Sciatic nerve (tissue), 2 donors: Measurements from ENCODE around the gene LRRC8E. TPM values are rescaled to one million over a fixed set of nuclear protein-coding genes. Genes with fewer than 3 reads are reported as not detected.

ENCODE experiments used
- ATAC-seq: fragments of 200-7000 bp; cut with Tn5 transposase; one replicate; pipeline ENCODE4 v1.9.1; 2020; ENCODE audit warnings: mild to moderate bottlenecking, moderate library complexity
- DNase-seq: peaks from one replicate; pipeline ENCODE4 v3.0.0-alpha.2; 2020; ENCODE audit warnings: low spot score
- intact Hi-C: fragments of 100-400 bp; cut with DNase I; formaldehyde crosslinking; loops from one replicate; pipeline ENCODE4 v1.14.2; 2022
- total RNA-seq: library from RNA; stranded (reverse); fragmentation: NEBNext Ultra II Directional; extraction: Animal tissue kit (Norgen Biotek cat#: 25700); gene quantifications from one replicate; pipeline ENCODE4 v1.2.1, GENCODE V29; 2021
- donor health status: DM: no; HTN: no; CAD: no.
- donor health status: DM: no; HTN: no; CAD: no.

Gene LRRC8E
- total RNA-seq = 0.09 TPM

DNA sequence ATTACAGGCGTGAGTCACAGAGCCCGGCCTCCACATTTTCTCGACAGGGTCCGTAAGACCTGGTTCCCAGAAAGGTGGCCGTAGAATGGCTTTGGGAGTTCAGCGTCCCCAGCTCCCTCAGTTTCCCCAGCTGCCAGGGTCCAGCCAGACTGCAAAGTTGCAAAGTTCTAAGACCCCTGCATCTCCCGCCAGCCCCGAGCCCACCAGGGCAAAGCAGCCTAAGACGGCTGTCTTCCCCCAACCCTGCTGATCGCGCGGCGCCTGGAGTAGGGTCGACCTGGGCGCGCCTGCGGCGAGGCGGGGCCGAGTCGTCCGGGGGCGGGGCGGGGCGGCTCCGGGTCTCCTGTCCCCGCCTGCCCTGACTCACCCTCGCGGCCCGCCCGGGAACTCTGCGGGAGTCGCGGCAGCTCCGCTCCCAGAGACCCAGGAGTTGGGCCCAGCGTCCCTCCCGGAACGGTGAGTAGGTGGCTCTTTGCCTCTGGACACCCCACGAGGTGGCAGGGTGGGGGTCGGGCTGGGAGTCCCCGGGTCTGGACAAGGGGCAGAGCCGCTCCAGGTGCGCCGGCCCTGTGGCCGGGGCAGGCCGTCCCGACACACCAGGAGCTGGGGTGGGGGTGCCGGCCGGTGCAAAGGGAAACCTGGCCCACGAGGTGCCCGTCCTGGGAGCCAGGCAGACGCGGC is at the start of gene LRRC8E:
Gene LRRC8E (plus strand): TSS at position 366 of the 681 bp plus-strand sequence. CDS start 7,094 bp downstream, outside the sequence.
- DNase-seq = no peak
- ATAC-seq = peak; percentile 57
- intact Hi-C loops = no loop called here

DNA sequence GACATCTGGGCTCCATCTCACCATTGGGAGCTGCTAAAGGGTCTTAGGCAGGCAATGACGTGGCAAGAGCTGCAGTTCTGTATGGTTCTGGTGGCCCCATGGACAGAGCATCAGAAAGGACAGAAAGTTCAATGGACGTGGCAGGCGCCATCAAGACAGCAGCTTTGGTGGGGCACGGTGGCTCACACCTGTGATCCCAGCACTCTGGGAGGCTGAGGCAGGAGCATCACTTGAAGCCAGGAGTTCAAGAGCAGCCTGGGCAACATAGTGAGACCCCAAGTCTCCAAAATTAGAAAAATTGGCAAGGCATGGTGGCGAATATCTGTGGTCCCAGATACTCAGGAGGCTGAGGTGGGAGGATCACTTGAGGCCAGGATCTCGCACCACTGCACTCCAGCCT is 48.8 kb upstream of the LRRC8E start:
- intact Hi-C loops = no loop called here
- ATAC-seq (no peak), DNase-seq (no peak)

DNA sequence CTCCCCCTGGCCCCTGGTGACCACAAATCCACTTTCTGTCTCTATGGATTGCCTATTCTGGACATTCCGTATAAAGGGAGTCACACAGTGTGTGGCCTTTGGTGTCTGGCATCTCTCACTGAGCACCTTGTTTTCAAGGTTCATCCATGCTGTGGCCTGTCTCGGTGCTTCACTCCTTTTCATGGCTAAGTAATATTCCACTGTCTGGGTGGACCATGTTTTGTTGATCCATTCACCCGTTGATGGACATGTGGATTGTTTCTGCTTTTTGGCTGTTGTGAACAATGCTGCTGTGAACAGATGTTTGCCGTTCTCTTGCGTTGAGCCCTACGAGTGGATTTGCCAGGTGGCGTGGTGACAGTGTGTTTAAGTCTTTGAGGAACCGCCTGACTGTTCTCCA is 47.7 kb upstream of the LRRC8E start:
- no peak for DNase-seq
- ATAC-seq = no peak
- intact Hi-C loops = no loop called here

DNA sequence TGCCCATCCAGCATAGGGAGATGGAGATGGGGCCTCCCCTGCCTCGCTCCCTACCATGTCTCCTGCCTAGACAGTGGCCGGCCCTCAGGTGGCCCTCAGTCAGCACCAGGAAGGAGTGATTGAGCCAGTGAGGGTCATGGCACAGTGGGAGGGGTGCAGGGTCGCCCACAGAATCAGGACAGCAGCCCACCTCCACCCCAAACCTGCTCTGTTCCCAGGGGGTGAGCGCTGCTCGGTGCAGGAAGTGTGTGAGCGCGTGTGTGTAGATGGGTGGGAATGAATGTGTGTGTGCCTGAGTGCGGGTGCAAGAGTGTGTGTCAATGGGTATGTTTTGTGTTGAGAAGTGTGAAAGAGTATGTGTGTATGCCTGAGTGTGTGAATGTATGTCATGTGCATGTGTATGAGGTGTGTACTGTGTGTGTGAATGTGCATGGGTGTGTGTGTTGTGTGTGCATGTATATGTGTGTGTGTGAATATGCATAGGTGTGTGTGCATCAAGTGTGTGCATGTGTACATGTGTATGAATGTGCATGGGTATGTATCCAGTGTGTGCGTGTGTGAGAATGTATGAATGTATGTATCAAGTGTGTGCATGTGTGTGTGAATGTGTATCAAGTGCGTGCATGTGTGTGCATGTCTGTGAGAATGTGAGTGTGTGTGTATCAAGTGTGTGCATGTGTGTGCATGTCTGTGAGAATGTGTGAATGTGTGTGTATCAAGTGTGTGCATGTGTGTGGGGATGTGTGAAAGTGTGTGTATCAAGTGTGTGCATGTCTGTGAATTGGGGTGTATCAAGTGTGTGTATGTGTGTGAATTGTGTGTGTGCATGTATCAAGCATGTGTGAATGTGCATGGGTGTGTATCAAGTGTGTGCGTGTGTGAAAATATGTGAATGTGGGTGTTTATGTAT is 46.3 kb upstream of the LRRC8E start:
- no peak for DNase-seq
- intact Hi-C loops = no loop called here
- no peak for ATAC-seq

DNA sequence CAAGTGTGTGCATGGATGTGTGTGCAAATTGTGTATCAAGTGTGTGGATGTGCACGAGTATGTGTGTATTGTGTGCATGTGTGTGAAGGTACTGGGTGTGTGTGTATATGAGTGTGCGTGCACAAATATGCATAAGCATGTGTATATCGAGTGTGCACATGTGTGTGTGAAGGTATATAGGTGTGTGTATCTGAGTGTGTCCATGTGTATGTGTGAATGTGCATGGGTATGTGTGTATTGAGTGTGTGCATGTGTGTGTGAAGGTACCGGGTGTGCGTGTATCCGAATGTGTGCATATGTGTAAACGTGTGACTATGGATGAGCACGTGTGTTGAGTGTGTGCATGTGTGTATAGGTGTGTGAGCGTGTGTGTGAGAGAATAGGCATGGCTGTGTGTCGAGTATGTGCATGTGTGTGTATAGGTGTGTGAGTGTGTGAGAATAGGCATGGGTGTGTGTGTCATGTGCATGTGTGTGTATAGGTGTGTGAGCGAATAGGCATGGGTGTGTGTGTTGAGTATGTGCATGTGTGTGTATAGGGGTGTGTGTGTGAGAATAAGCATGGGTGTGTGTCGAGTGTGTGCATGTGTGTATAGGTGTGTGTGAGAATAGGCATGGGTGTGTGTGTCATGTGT is 45.5 kb upstream of the LRRC8E start:
- intact Hi-C loops = no loop called here

DNA sequence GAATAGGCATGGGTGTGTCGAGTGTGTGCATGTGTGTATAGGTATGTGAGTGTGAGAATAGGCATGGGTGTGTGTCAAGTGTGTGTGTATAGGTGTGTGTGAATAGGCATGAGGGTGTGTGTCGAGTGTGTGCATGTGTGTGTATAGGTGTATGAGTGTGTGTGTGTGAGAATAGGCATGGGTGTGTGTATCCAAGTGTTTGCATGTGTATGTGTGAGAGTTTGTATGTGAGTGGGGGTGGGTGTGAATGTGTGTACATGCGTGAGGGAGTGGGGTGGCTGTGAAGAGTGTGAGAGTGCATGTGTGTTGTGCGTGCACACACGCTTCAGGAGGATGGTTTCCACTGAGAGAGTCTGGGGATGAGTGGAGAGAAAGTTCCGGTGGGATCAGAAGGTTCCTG is 44.8 kb upstream of the LRRC8E start:
- DNase-seq (no peak), ATAC-seq (no peak)
- intact Hi-C loops = no loop called here

More for the DNA sequence above, 45.5 kb upstream of the LRRC8E start:
- no peak for DNase-seq
- ATAC-seq = no peak

DNA sequence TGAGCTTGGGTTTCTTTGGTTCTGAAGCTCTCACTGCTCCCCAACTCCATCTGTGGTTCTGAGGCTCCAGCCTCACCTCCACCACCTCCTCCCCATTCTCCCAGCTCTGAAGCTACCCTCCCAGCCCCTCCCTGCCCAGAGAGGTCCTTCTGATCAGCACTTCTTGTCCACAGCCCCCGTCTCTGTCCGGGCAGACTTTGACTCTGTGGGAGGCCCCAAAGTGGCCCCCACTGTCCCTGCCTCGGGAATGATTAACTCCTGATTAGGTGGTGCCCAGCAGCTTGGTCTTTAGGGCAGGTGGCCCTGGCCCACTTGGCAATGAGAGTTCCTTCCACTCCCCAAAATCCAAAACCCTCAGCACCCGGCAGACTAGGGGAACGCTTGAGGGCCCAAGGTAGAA is 43.9 kb upstream of the LRRC8E start:
- intact Hi-C loops = no loop called here
- ATAC-seq = no peak
- no peak for DNase-seq

DNA sequence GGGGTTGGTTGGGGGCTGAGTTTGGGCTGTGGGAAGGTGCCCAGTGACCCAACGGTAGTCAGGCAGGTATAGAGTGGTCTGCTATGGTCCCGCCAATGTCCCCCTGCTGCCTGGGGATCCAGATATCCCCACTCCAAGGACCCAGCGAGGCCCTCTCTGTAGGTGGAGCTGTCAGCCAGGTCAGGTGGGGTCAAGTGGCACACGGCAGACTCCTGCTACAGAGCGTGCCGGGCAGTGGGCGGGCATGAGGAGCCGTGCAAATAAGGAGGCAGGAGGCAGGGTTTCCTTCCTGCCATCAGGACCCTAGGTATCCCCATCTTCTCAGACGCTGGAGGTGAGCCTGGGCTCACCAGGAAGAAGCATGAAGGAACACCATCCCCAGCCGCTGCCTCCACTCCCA is 43.4 kb upstream of the LRRC8E start:
- intact Hi-C loops = no loop called here
- DNase-seq = no peak

DNA sequence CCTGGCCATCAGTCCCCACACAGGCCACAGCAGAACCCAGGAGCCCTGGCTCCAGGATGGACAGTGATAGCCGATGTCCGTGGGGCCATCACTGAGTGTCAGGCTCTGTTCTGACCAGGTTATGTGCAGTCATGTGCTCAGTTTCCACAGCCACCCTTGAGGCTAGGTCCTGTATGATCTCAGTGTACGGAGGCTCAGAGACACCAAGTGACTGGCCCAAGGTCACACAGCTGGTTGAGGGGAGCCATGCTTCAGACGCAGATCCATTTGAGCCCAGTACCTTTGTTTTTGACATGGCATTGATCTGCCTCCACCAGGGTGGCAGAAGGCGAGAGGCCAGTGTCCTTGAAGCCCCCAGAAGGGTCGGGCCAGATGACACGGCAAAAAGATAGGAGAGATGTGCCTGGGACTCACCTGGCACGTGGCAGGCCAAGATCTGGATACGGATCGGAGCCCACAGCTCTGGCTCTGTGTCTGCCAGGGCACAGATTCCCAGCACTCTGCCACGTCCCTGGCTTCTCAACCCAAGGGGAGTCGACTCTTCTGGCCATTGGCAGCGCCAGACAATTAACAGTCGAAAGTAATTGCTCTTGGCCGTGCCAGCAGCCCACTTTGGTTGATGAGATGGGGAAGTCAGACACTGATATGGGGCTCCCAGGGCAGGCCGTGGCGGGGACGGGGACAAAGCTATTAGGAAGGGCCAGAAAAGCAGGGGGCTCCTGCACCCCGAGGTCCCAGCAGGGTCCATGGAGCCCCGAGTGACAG is 42.7 kb upstream of the LRRC8E start:
- no peak for DNase-seq
- ATAC-seq = no peak
- intact Hi-C loops = no loop called here

More for the DNA sequence above, 43.4 kb upstream of the LRRC8E start:
- ATAC-seq = no peak

DNA sequence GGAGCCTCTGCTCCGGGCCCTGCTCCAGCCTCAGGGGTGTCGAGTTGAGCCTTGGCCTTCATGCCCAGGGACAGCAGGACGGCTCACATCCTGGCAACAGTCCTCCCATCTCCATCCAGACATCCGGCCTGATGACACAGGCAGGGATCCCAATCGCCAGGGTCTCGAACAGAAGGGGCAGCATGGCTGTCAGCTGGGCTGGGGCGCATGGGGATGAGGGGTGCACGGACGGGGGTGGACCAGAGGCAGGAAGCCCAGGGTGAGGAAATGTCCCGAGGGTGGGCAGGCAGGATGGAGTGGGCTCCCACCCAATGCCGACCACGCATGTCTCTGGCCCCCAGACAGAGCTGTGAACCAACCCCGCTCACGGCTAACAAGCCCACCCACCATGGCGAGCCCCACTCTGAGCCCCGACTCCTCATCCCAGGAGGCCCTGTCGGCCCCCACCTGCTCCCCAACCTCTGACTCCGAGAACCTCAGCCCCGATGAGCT is 42.1 kb upstream of the LRRC8E start:
- ATAC-seq = no peak
- intact Hi-C loops = no loop called here
- no peak for DNase-seq

DNA sequence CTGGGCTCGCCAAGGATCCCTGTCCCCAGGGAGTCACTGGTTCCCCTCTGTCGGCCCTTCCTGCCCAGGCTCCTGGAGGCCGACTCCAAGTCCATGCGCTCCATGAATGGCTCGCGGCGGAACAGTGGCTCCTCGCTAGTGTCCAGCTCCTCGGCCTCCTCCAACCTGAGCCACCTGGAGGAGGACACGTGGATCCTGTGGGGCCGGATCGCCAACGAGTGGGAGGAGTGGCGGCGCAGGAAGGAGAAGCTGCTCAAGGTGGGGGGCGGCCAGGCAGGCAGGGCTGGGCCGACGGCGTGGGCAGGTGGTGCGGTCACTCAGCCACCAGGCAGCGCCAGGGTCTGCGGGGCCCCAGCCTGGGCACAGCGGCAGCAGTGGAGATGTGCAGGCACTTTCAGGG is 40.6 kb upstream of the LRRC8E start:
- intact Hi-C loops = no loop called here
- ATAC-seq = no peak
- DNase-seq = no peak

DNA sequence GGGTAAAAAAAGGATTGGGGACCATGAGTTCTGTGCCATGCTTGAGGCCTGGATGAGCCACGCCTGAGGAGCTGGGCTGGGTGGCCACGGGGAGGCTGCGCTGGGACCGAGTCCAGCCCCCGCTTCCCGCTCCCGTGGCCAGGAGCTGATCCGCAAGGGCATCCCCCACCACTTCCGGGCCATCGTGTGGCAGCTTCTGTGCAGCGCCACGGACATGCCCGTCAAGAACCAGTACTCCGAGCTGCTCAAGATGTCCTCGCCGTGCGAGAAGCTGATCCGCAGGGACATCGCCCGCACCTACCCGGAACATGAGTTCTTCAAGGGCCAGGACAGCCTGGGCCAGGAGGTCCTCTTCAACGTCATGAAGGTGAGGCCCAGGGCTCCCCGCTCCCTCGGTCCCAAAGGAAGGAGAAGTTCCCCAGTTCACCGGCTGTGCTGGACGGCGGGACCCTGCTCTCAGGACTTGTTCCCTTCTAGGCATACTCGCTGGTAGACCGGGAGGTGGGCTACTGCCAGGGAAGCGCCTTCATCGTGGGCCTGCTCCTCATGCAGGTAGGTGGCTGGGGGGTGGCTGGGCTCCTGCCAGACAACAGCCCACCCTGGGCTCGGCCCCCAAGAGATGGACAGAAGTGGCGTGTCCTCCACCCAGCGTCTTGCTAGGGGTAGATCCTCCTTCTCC is 39.4 kb upstream of the LRRC8E start:
- ATAC-seq (no peak), DNase-seq (no peak)
- intact Hi-C loops = no loop called here

DNA sequence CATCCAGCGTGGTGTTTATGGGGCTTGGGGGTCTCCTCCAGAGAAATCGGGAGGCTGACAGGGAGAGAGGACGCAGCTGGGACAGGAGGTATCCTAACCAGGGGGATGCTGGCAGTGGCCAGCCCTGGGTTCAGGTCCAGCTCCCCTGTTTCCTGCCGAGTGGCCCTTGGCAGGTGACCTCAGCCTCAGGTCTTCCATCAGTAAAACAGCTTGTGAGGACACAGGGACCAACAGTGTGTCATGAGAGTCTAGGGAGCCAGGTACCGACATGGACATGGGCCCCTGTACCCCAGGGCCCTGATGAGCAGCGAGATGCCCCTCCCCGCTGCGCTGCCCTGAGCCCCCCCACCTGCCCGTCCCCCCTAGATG is 38.7 kb upstream of the LRRC8E start:
- DNase-seq (no peak), ATAC-seq (no peak)

DNA sequence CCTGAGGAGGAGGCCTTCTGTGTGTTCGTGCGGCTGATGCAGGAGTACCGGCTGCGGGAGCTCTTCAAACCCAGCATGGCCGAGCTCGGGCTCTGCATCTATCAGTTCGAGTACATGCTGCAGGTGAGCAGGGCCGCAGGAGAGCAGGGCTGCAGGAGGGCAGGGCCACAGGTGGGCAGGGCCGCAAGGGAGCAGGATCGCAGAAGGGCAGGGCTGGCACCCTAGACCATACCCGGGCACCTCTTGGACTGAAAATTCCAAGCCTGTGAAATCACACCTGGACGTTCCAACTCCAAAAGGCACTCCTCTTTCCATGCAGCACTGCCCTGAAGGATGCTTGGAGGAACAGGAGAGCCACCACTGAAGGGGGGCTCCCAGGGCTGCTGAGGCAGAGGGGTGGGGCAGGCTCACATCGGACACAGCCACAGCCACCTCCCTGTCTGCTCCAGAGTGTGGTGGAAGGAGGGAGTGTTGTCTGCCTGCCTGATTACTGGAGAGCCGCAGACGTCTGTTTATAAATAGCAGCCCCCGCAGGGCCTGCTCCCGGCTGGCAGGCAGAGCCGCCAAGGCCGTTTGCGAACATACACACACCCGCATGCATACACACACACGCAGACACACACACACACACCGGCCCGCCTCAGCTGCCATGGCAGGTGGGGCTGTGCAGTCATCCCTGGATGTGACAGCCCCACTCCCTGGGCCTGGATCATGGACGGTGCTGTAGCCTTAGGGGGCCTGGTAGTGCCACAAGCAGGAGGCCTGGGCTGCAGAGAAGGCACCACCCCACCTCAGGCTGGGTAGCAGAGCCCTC is 38.1 kb upstream of the LRRC8E start:
- ATAC-seq = no peak
- intact Hi-C loops = no loop called here

More for the DNA sequence above, 38.7 kb upstream of the LRRC8E start:
- intact Hi-C loops = no loop called here

DNA sequence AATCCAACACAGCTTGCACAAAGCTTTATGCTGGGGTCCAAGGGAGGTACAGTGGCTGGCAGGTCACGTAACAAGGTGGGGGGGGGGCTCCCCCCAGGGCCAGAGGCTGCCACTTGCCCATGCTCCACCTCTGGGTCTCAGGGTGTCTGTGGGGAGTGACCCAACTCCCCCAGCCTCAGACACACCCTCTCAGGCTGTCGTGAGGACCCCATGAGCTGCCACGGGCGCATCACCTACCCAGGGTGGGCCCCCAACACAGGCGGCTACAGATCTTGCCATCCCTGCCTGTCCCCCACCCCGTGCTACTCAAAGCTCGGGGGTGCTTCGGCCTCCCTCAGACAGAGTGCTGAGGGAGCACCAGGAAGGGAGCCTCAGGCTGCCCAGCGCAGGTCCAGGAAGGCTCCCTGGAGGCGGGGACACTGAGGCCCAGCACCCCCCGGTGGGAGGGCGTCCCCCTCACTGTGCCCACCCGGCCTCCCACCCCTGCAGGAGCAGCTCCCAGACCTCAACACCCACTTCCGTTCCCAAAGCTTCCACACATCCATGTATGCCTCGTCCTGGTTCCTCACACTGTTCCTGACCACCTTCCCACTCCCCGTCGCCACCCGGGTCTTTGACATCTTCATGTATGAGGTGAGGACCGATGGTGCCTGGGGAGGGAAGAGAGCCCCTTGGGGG is 37.2 kb upstream of the LRRC8E start:
- DNase-seq = no peak
- intact Hi-C loops = no loop called here
- no peak for ATAC-seq

More for the DNA sequence above, 38.1 kb upstream of the LRRC8E start:
- no peak for DNase-seq

DNA sequence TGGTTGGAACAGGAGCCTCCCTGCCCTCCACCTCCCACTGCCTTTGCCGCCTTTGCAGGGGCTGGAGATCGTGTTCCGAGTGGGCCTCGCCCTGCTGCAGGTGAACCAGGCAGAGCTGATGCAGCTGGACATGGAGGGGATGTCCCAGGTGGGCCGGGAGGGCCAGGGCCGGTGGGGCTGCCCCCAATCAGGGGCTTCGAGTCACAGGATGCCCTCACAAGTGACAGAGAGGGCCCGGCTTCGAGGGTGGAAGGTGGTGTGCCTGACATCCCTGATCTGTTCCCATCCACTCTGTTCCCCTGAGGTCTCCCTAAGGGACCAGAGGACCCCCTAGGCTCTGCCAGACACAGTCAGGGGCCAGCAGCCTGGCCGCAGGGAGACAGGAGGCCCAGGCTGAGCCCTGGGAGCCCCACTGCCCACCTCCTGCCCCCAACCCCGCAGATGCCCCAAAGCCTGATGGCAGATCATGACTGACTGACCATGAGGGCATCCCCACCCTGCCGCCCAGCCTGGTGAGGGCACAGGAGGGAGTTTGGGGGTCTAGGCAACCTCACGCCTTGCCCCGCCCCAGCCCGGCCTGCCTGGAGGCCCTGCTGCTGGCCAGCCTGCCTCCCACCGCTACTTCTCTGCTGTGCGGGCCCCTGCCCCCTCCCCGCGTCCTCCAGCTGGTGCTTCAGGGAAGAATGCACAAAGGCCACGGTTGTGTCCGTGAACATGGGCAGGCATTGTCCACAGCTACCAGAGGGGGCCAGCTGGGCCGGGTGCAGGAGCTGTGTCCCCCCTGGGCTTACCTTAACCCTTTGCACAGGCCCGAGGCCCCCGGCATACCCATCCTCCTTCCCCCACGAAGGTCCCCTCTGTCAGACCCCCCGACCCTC is 36.4 kb upstream of the LRRC8E start:
- DNase-seq (no peak), ATAC-seq (peak; percentile 35)
- intact Hi-C loops = no loop called here
